Left colon (tissue), 2 donors: Measurements from ENCODE around the gene INPPL1. TPM values are rescaled to one million over a fixed set of nuclear protein-coding genes. Genes with fewer than 3 reads are reported as not detected.
"Not testable (repeated sequence)": the region's sequence is repeated elsewhere in the genome, so short reads cannot be mapped to it uniquely, and the experiment has no call there.

Source experiments
- ATAC-seq: fragments of 200-7000 bp; cut with Tn5 transposase; one replicate; pipeline ENCODE4 v1.9.1; 2020; ENCODE audit warnings: mild to moderate bottlenecking, moderate library complexity
- DNase-seq, 2 donors: peaks; one replicate each; pipeline ENCODE4 v3.0.0-alpha.2; 2020
- intact Hi-C, 2 donors: fragments of 100-400 bp; cut with DNase I in 1 of 2; cut with micrococcal nuclease in 1 of 2; formaldehyde crosslinking; loops; one replicate each; pipeline versions ENCODE4 v1.11.2 to v1.14.0; 2022; cut with DNase I, micrococcal nuclease
- long read RNA-seq: library from polyadenylated mRNA; unstranded; transcript quantifications from one replicate; pipeline ENCODE4 v2.0.0, GENCODE V29; 2021
- total RNA-seq, 2 donors: library from RNA; stranded (reverse); fragmentation: NEBNext Ultra II Directional; extraction: Animal tissue kit (Norgen Biotek cat#: 25700); gene quantifications; one replicate each; pipeline ENCODE4 v1.2.1, GENCODE V29; 2021
- donor health status: DM: no; HTN: no; CAD: no.
- donor health status: DM: yes; HTN: yes; CAD: no.

INPPL1 gene, protein sequence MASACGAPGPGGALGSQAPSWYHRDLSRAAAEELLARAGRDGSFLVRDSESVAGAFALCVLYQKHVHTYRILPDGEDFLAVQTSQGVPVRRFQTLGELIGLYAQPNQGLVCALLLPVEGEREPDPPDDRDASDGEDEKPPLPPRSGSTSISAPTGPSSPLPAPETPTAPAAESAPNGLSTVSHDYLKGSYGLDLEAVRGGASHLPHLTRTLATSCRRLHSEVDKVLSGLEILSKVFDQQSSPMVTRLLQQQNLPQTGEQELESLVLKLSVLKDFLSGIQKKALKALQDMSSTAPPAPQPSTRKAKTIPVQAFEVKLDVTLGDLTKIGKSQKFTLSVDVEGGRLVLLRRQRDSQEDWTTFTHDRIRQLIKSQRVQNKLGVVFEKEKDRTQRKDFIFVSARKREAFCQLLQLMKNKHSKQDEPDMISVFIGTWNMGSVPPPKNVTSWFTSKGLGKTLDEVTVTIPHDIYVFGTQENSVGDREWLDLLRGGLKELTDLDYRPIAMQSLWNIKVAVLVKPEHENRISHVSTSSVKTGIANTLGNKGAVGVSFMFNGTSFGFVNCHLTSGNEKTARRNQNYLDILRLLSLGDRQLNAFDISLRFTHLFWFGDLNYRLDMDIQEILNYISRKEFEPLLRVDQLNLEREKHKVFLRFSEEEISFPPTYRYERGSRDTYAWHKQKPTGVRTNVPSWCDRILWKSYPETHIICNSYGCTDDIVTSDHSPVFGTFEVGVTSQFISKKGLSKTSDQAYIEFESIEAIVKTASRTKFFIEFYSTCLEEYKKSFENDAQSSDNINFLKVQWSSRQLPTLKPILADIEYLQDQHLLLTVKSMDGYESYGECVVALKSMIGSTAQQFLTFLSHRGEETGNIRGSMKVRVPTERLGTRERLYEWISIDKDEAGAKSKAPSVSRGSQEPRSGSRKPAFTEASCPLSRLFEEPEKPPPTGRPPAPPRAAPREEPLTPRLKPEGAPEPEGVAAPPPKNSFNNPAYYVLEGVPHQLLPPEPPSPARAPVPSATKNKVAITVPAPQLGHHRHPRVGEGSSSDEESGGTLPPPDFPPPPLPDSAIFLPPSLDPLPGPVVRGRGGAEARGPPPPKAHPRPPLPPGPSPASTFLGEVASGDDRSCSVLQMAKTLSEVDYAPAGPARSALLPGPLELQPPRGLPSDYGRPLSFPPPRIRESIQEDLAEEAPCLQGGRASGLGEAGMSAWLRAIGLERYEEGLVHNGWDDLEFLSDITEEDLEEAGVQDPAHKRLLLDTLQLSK
- 100 to 1,000 TPM; 120 to 142 TPM for total RNA-seq
- long read RNA-seq, partial matches to known transcripts = 54 of 58 reads
- long read RNA-seq, other reads (novel, unspliced or antisense) = 1 of 58 reads

DNA sequence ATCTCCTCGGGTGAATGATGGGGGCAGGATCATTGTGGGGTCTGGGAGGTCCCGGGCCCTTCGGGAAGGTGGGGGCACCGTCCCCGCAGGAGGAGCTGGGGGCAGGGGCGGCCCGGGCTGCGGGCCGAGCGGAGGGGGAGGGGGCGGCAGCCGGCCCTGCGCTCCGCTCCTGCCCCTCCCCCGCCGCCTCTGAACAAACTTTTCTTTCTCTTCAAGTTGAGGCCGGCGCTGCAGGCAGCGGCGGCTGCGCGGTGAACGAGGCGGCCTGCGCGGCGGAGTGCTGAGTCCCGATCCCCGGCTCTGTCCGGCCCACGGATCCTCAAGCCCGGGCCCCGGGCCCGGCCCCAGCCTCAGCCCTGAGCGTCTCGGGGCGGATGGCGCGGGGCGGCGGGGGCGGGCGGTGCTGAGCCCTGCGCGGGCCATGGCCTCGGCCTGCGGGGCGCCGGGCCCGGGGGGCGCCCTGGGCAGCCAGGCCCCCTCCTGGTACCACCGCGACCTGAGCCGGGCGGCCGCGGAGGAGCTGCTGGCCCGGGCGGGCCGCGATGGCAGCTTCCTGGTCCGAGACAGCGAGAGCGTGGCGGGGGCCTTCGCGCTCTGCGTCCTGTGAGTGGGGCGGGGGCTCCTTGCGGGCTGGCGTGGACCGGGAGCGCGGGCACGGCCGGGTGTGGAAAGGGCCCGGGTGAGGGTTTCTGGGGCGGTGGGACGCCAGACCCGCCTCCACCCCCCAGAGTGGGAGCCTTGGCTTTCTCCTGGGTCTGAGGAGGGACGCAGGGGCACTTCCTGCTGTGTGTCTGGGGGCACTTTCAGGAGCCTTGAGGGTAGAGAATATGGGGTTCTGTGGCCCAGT, at the start of gene INPPL1:
TSS of gene INPPL1 (plus strand) at position 204 of the 847 bp plus-strand sequence. CDS start at position 422, 218 bp downstream.
- peak in 1 of 2 donors; percentile 83 for DNase-seq
- intact Hi-C loops = no loop called here
- ATAC-seq = peak; percentile 17

DNA sequence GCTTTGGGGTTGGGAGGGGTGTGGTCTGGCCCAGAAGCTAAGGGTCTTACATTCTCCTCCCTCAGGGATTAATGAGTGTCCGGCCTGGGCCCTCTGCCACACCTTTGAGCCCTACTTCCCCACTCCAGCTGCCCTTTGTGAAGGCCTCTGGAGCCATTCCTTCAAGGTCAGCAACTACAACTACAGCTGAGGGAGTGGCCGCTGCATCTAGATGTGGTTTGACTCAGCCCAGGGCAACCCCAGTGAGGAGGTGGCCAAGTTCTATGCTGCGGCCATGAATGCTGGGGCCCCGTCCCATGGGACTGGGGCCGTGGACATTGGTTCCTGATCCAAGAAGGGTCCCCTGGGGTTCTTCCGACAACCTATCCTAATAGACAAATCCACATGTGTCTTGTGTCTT, 46.9 kb upstream of the INPPL1 start:
- ATAC-seq (peak; percentile 11), DNase-seq (no peak)

DNA sequence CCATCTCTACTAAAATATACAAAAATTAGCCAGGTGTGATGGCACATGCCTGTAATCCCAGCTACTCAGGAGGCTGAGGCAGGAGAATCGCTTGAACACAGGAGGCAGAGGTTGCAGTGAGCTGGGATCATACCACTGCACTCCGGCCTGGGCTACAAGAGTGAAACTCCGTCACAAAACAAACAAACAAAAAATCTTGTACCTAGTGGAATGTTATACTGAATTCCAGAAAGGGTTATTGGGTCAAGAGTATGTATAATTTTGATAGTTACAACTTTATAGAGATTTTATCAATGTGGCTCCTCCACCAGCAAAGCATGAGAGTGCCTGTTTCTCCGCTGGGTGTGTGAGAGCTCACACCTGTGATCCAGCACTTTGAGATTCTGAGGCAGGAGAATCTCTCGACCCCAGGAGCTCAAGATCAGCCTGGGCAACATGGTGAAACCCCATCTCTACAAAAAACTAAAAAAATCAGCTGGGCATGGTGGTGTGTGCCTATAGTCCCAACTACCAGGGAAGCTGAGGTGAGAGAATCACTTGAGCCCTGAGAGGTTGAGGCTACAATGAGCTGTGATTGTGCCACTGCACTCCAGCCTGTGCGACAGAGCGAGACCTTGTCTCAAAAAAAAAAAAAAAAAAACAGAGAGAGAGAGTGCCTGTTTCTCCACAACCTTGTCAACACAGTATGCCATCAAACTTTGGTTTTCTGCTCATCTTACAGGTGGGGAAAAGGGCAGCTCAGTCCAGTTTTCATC, 45.3 kb upstream of the INPPL1 start:
- intact Hi-C loops = no loop called here
- ATAC-seq (no peak), DNase-seq (no peak)

More for the DNA sequence above, 46.9 kb upstream of the INPPL1 start:
- intact Hi-C loops = no loop called here

DNA sequence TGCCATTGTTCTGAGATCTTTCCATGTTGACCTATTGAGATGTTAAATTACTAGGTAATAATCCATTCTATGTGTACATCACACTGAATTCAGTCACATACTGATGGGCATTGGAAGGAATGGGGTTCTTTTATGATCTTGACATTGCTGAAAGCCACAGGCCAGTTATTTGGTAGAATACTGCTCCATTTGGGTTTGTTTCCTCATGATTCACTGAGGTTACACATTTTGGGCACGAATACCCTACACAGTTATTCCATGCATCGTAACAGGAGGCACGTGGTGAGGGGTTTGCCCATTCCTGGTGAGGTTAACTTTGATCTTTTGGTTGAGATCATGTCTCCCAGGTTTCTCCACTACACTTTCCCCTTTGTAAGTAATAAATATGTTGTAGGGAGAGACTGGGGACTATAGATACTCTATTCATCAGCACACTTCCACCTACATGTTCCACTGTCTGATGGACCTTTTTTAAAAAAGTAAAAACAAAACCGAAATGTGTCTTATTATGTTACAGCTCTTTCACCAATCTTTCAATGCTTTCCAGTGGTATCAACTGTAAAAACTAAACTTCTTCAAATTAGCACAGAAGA, 44.7 kb upstream of the INPPL1 start:
- no peak for ATAC-seq
- intact Hi-C loops = no loop called here
- no peak for DNase-seq

DNA sequence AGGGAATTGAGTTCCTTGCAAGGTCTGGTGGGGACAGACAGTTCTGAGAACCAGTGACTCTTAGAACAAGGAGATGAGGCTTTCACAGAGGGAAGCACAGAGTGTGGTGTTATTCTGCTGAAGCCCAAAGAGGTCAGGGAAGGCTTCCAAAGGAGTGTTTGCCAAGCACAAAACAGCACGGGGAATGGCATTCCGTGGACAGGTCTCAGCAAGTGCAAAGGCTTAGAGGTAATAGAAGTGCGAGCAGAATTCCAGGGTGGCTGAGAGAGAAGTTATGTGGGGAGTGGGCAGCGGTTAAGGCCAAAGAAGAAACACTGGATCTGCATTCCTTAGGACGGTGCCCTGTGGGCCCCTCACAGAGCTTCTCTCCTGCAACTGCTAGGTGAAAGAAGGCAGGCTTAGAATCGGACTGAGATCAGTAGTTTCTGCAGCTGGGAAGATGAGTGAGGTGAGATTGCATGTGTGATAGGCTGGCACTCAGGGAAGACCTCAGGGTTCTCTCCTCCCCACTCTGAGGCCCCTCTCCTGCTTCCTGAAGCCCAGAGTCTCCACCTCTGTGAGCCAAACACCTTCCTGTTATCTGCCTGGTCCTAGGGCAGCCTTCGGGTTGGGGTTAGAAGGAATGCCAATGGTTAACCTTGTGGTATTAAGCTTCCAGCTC, 43.5 kb upstream of the INPPL1 start:
- ATAC-seq = not testable (repeated sequence)

DNA sequence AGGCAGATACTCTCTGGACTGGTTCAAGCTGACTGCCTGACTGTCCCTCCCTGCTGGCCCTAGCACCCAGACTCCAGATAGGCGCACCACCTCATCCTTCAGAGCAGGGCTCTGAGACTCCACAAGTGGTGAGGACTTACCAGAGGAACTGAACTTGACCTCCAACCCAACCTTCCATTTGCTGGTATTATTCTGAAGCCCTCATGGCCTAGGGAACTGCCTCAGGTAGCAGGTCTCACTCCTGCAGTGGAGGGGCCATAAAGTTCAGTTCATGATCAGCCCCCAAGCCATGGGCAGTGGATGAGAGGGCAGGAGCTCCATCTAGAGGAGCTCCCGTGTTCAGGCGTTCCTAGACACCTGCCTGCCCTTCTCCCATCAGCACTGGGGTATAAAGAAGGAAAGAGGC, 43.0 kb upstream of the INPPL1 start:
- intact Hi-C loops, DNase-seq: not testable (repeated sequence)
- ATAC-seq = peak; percentile 73

More for the DNA sequence above, 43.5 kb upstream of the INPPL1 start:
- DNase-seq, intact Hi-C loops: not testable (repeated sequence)

DNA sequence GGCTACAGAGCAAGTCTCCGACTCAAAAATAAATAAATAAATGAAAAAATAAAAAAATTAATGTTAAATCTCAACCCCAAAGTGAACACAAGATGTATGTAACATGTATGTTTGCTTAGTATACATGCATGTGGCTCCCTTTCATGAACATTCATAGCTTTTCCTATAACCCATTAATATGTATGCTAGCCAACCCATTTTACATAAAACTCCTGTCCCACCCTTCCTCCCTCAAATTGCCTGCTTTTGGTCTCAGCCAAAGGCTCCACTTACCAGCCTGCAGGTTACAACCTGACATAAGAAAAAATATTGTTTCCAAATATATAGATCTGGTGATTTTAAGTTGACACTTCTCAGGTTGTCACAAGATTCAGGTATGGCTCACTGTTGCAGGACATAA, 36.3 kb upstream of the INPPL1 start:
- ATAC-seq (no peak), DNase-seq (no peak)
- intact Hi-C loops = no loop called here

DNA sequence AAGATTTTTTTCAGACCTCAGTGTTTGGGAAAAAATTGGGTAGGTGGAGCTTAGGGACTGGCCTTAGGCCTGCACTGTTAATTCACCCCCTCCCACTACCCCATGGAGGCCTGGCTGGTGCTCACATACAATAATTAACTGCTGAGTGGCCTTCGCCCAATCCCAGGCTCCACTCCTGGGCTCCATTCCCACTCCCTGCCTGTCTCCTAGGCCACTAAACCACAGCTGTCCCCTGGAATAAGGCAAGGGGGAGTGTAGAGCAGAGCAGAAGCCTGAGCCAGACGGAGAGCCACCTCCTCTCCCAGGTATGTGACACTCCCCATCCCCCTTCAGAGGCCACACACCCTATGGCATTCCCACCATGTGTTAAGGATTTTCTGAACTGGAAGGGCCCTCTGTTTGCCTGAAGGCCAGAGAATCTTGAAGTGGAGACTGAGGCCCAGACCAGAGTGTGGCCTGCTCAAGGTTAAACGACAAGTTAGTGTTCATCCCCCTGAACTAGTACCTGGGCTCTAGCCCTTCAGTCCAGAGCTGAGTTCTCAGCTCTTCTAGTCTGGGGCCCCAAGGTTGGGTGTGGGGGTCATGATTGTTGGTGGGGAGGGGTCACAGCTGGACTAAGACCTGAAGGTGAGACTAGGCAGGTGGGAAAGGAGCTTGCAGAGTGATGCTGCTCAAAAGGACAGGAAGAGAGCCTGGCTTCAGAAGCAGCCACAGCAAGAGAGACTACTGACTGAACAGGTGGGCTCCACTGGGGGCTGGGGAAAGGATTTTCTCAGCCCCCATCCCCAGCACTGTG, 34.9 kb upstream of the INPPL1 start:
- intact Hi-C loops = no loop called here
- peak; percentile 29 for ATAC-seq
- DNase-seq = no peak

DNA sequence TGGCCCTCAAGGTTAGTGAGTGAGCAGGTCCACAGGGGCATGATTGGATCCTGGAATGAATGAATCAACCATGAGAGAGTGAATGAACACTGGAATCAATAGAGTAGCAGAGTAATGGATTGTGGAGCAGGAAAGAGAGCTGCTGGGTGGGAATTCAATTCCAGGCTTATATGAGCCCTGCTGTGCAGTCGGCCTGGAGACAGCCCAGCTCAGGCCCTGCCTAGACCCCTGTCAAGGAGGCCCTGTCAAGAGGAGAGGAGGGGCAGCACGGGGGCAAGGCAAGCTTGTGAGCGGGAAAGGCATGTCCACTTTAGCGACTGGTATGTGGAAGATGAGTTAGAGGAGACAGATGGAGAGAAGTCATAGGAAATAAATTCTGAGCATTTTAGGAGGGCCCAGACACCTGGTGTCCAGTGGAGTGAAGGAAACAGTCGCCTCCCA, 33.9 kb upstream of the INPPL1 start:
- ATAC-seq = no peak

DNA sequence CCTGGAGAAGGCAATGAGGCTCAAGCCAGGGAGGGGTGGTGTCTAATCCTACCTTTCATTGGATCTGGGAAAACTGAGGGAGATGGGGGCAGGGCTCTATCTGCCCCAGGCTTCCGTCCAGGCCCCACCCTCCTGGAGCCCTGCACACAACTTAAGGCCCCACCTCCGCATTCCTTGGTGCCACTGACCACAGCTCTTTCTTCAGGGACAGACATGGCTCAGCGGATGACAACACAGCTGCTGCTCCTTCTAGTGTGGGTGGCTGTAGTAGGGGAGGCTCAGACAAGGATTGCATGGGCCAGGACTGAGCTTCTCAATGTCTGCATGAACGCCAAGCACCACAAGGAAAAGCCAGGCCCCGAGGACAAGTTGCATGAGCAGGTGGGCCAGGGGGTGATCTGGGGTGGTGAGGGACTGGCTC, 32.6 kb upstream of the INPPL1 start, which contains the start of gene FOLR1:
TSS of gene FOLR1 (plus strand) at position 180 of the 421 bp plus-strand sequence. CDS start at position 214, 34 bp downstream.
- ATAC-seq = no peak
- intact Hi-C loops = no loop called here
- DNase-seq = no peak

More for the DNA sequence above, 33.9 kb upstream of the INPPL1 start:
- intact Hi-C loops = no loop called here
- DNase-seq = no peak

DNA sequence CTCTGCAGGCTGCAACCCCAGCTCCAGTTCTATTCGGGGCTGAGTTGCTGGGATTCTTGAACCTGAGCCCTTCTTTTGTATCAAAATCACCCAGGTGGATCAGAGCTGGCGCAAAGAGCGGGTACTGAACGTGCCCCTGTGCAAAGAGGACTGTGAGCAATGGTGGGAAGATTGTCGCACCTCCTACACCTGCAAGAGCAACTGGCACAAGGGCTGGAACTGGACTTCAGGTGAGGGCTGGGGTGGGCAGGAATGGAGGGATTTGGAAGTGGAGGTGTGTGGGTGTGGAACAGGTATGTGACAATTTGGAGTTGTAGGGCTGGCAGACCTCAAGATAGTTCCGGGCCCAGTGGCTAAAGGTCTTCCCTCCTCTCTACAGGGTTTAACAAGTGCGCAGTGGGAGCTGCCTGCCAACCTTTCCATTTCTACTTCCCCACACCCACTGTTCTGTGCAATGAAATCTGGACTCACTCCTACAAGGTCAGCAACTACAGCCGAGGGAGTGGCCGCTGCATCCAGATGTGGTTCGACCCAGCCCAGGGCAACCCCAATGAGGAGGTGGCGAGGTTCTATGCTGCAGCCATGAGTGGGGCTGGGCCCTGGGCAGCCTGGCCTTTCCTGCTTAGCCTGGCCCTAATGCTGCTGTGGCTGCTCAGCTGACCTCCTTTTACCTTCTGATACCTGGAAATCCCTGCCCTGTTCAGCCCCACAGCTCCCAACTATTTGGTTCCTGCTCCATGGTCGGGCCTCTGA, 28.9 kb upstream of the INPPL1 start:
- DNase-seq = no peak
- peak; percentile 16 for ATAC-seq
- intact Hi-C loops = no loop called here

DNA sequence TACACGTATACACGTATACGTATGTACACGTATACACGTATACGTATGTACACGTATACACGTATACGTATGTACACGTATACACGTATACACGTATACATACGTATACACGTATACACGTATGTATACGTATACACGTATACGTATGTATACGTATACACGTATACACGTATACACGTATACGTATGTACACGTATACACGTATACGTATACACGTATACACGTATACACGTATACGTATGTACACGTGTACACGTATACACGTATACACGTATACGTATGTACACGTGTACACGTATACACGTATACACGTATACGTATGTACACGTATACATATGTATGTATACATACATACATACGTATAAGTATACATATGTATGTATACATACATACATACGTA, 23.1 kb upstream of the INPPL1 start:
- DNase-seq, intact Hi-C loops, ATAC-seq: not testable (repeated sequence)

DNA sequence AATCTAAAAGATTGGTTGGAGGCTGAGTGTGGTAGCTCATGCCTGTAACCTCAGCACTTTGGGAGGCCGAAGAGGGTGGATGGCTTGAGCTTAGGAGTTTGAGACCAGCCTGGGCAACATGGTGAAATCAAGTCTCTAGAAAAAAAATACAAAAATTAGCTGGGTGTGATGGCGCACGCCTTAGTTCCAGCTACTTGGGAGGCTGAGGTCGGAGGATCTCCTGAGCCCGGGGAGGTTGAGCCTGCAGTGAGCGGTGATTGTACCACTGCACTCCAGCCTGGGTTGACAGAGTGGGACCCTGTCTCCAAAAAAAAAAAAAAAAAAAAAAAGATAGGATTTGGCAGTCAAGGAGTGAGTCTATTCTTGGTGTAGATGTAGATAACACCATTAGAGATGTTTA, 22.0 kb upstream of the INPPL1 start:
- DNase-seq (no peak), ATAC-seq (no peak)
- intact Hi-C loops = no loop called here

DNA sequence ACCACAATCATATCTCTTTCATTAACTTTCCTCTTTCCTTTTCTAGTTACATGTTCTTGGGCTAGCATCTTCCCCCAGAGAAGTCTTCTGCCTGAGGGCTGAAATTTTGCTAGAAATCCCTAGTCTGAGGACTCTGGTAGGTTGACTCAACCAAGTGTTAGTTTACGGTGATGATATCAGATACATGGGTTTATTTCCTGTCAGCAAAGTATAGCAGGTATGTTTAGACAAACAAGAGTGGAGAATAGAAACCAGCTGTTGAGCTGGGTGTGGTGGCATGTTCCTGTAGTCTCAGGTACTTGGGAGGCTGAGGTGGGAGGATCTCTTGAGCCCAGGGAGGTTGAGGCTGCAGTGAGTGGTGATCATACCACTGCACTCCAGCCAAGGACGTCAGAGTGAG, 21.4 kb upstream of the INPPL1 start:
- DNase-seq (no peak), ATAC-seq (peak; percentile 49)
- intact Hi-C loops = no loop called here

DNA sequence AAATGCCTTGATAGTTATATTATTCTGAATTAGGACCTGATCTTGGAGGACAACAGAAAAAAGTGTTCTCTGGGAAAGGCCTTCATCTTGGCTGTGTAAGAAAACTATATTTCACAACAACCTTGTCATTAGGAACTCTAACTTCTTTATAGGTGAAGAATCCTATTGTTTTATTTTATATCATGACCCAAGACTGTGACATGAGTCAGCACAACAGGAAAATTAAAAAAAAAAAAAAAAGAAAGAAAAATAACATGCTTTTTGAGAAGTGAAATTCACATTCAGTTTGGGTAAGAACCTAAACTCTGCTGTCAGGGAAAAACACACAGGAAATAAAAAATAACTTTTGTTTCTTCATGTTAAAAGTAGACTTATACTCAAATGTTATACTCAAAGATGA, 19.7 kb upstream of the INPPL1 start:
- no peak for ATAC-seq
- no peak for DNase-seq
- intact Hi-C loops = no loop called here
